ENCODE data around the gene CACNA1B. TPM values are rescaled to one million over a fixed set of nuclear protein-coding genes. Genes with fewer than 3 reads are reported as not detected.
"Not testable (repeated sequence)": the region's sequence is repeated elsewhere in the genome, so short reads cannot be mapped to it uniquely, and the experiment has no call there.

Gene CACNA1B
- total and polyA plus RNA-seq, 2 of the 4 experiments (the other 2 are of a cell fraction) = 0.02 TPM; not detected in 1

DNA sequence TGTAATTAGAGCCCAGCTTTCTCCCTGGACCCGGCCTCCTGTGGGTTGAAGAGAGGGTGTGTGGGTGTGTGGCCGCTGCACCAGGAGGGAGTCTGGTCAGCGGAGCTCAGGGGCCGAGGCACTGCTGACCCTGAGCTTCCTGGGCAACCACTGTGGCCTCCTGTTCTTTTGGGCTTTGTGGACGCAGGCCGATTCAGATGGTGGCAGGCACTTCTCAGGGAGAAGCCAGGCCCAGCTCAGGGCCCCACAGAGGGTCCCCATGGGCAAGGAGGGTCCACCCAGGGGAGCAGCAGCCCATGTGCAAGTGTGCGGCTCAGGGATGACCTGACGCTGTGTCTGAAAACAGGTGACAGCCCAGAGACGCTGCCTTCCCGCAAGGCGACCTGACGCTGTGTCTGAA is 11.0 kb downstream of the CACNA1B start:
- dilution Hi-C loops (cut with HindIII; ENCODE audit: low sequenced_read_pairs, unreplicated experiment); H2AK5ac ChIP-seq (ENCODE audit: low read depth, low read length); H3K4me1 ChIP-seq (ENCODE audit: control insufficient read depth, insufficient read depth, low read length); DNase-seq; H3K4me3 ChIP-seq (ENCODE audit: insufficient read depth, low read depth, low read length); H3K27ac ChIP-seq (ENCODE audit: insufficient read depth, low read length); H3K9me1 ChIP-seq (ENCODE audit: insufficient read depth, low read length); H3K79me1 ChIP-seq (ENCODE audit: low read depth in 1 of 2, low read length in 2 of 2); H2BK5ac ChIP-seq (ENCODE audit: low read depth, low read length, poor library complexity, severe bottlenecking); H2BK120ac ChIP-seq (ENCODE audit: low read depth, low read length); H3K18ac ChIP-seq (ENCODE audit: low read depth, low read length); H2AFZ ChIP-seq (replicated peaks; ENCODE audit: low read length, poor library complexity); ATAC-seq (ENCODE audit: low read depth); H3K23ac ChIP-seq (ENCODE audit: low read depth, low read length); H3K4ac ChIP-seq (ENCODE audit: low read depth, low read length); H2AK9ac ChIP-seq (replicated peaks; ENCODE audit: low read depth, low read length, poor library complexity); in situ Hi-C loops (cut with MboI; ENCODE audit: low sequenced_read_pairs); H3K56ac ChIP-seq (ENCODE audit: extremely low read depth, insufficient read depth, low read length); H3K36me3 ChIP-seq (ENCODE audit: control insufficient read depth, insufficient read depth, low read length); POLR2A ChIA-PET (ENCODE audit: unreplicated experiment); intact Hi-C loops (cut with micrococcal nuclease); H4K20me1 ChIP-seq (ENCODE audit: insufficient read depth, low read length); H3K9ac ChIP-seq (ENCODE audit: low read depth, low read length); H4K5ac ChIP-seq (ENCODE audit: low read depth, low read length); CTCF ChIA-PET; H2BK20ac ChIP-seq (ENCODE audit: low read depth, low read length); H4K91ac ChIP-seq (ENCODE audit: insufficient read depth, low read depth, low read length); H2BK15ac ChIP-seq (ENCODE audit: low read depth, low read length); H4K8ac ChIP-seq (ENCODE audit: low read depth in 2 of 2, low read length in 2 of 2); H3K14ac ChIP-seq (replicated peaks; ENCODE audit: low read depth, low read length); BruUV-seq (replicated peaks); H3K4me2 ChIP-seq (ENCODE audit: low read depth, low read length); H3K27me3 ChIP-seq (ENCODE audit: control insufficient read depth, insufficient read depth, low read length): not testable (repeated sequence)
- WGBS, 2 experiments (ENCODE audit: extremely low coverage in 2 of 2, insufficient read length in 1 of 2) = no CpG with 5 or more reads among the region's 12 CpGs
- peaks cover 12% of the 10 kb centered on the region for H3K9me3 ChIP-seq (ENCODE audit: control insufficient read depth, insufficient read depth, low read length)

DNA sequence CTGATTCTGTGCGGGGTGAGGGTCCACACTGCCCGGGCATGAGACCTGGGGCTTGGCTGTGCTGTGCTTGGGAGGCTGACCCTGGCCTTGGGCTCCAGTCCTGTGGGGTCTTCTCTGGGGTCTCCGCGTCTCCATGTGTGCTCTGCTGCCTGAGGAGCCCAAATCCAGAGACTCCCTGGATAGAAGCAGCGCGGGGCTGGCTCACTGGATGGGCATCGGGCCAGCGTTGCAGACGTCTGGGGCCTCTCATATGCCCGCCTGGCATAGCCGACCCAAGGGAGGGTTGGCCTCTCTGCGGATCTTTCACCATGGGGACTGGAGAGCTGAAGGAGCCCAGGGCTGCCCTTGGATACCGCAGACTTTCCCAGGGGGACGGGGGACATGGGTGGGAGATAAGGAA is 12.4 kb downstream of the CACNA1B start:
- H3K27ac ChIP-seq (ENCODE audit: insufficient read depth, low read length); H4K5ac ChIP-seq (ENCODE audit: low read depth, low read length); H2BK15ac ChIP-seq (ENCODE audit: low read depth, low read length); POLR2A ChIA-PET (ENCODE audit: unreplicated experiment); H3K56ac ChIP-seq (ENCODE audit: extremely low read depth, insufficient read depth, low read length); H2BK20ac ChIP-seq (ENCODE audit: low read depth, low read length); H3K18ac ChIP-seq (ENCODE audit: low read depth, low read length); H3K4me3 ChIP-seq (ENCODE audit: insufficient read depth, low read depth, low read length); DNase-seq; H4K8ac ChIP-seq (ENCODE audit: low read depth in 2 of 2, low read length in 2 of 2); H3K23ac ChIP-seq (ENCODE audit: low read depth, low read length); H2AK5ac ChIP-seq (ENCODE audit: low read depth, low read length); ATAC-seq (ENCODE audit: low read depth); dilution Hi-C loops (cut with HindIII; ENCODE audit: low sequenced_read_pairs, unreplicated experiment); intact Hi-C loops (cut with micrococcal nuclease); H3K9ac ChIP-seq (ENCODE audit: low read depth, low read length); BruUV-seq (replicated peaks); H3K9me1 ChIP-seq (ENCODE audit: insufficient read depth, low read length); H3K27me3 ChIP-seq (ENCODE audit: control insufficient read depth, insufficient read depth, low read length); H3K79me1 ChIP-seq (ENCODE audit: low read depth in 1 of 2, low read length in 2 of 2); H3K4ac ChIP-seq (ENCODE audit: low read depth, low read length); H2AFZ ChIP-seq (replicated peaks; ENCODE audit: low read length, poor library complexity); in situ Hi-C loops (cut with MboI; ENCODE audit: low sequenced_read_pairs); H3K36me3 ChIP-seq (ENCODE audit: control insufficient read depth, insufficient read depth, low read length); CTCF ChIA-PET; H3K4me2 ChIP-seq (ENCODE audit: low read depth, low read length); H3K4me1 ChIP-seq (ENCODE audit: control insufficient read depth, insufficient read depth, low read length); H2AK9ac ChIP-seq (replicated peaks; ENCODE audit: low read depth, low read length, poor library complexity); H4K20me1 ChIP-seq (ENCODE audit: insufficient read depth, low read length); H2BK5ac ChIP-seq (ENCODE audit: low read depth, low read length, poor library complexity, severe bottlenecking); H2BK120ac ChIP-seq (ENCODE audit: low read depth, low read length); H3K14ac ChIP-seq (replicated peaks; ENCODE audit: low read depth, low read length); H4K91ac ChIP-seq (ENCODE audit: insufficient read depth, low read depth, low read length): not testable (repeated sequence)
- WGBS, 2 experiments (ENCODE audit: extremely low coverage in 2 of 2, insufficient read length in 1 of 2) = no CpG with 5 or more reads among the region's 14 CpGs
- peaks cover 12% of the 10 kb centered on the region for H3K9me3 ChIP-seq (ENCODE audit: control insufficient read depth, insufficient read depth, low read length)

Data from IMR-90 (cell line).